Tibial nerve (tissue), 4 donors: ENCODE results near the gene PDE6D. TPM values are rescaled to one million over a fixed set of nuclear protein-coding genes. Genes with fewer than 3 reads are reported as not detected.

Experiments used
- DNase-seq, 2 donors: peaks; one replicate each; pipeline ENCODE4 v3.0.0-alpha.2; 2019; ENCODE audit warnings: low spot score in 2 of 2
- H3K27ac ChIP-seq, 4 donors: fragments of 200-600 bp; sonication (generic) in 3 of 4; one replicate each; pipeline ENCODE4 v1.5.1; 2017 to 2019; ENCODE audit warnings: mild to moderate bottlenecking in 1 of 4
- H3K27me3 ChIP-seq, 2 donors: fragments of 200-600 bp; sonication (generic) in 1 of 2; one replicate each; pipeline versions ENCODE4 v1.5.1 to v1.6.0; 2017 to 2019
- H3K36me3 ChIP-seq, 3 donors: fragments of 200-600 bp; sonication (generic); one replicate each; pipeline ENCODE4 v1.5.1; 2018 to 2019
- H3K4me1 ChIP-seq, 4 donors: fragments of 200-600 bp; sonication (generic) in 3 of 4; one replicate each; pipeline ENCODE4 v1.5.1; 2017 to 2019
- H3K4me3 ChIP-seq, 4 donors: fragments of 200-600 bp; sonication (generic) in 3 of 4; one replicate each; pipeline ENCODE4 v1.5.1; 2017 to 2019; ENCODE audit warnings: mild to moderate bottlenecking in 1 of 4, moderate library complexity in 1 of 4
- H3K9me3 ChIP-seq, 4 donors: fragments of 200-600 bp; sonication (generic) in 3 of 4; one replicate each; pipeline ENCODE4 v1.5.1; 2017 to 2019
- CTCF ChIP-seq, 5 experiments: fragments of 200-600 bp in 3 of 5; fragments of 450-650 bp in 2 of 5; sonication (generic) in 3 of 5; IDR thresholded peaks; one replicate each; pipeline ENCODE4 v1.5.1; 2016 to 2019; ENCODE audit warnings: antibody characterized with exemption in 5 of 5, mild to moderate bottlenecking in 3 of 5, moderate library complexity in 2 of 5
- EP300 ChIP-seq, 2 donors: sonication (generic); formaldehyde crosslinking; IDR thresholded peaks; one replicate each; pipeline ENCODE4 v1.6.1; 2017; ENCODE audit warnings: antibody characterized with exemption in 2 of 2, mild to moderate bottlenecking in 1 of 2
- POLR2A ChIP-seq, 2 donors: fragments of 450-650 bp; IDR thresholded peaks; one replicate each; pipeline ENCODE4 v1.6.1; 2017; ENCODE audit warnings: antibody characterized with exemption in 2 of 2, mild to moderate bottlenecking in 2 of 2, moderate library complexity in 2 of 2
- WGBS, 2 donors: methylation state at CpG; one replicate each; pipeline ENCODE4 v1.1.5; 2018; 5-methylcytosine and 5-hydroxymethylcytosine counted together
- total RNA-seq, 4 donors: library from RNA; depleted of rRNA; stranded (reverse); fragments of >200 nt; gene quantifications; one replicate each; pipeline ENCODE4 v1.1.0, GENCODE V29; 2016

Gene PDE6D
- total RNA-seq, 4 donors from 2014 or later: 18.6 to 30.8 (median 26.6) TPM

- TF ChIP-seq POLR2A (IDR thresholded peaks at IDR 0.05) (no peak), CTCF (IDR thresholded peaks at IDR 0.05) (no peak), EP300 (IDR thresholded peaks at IDR 0.05) (no peak)
- Histone ChIP-seq H3K4me1 (peaks cover 0 to 32% (median 5%) of the 10 kb centered on the region in 4 donors), H3K27me3 (no peaks in the 10 kb centered on the region), H3K4me3 (no peak overlapping the region), H3K27ac (no peak overlapping the region), H3K36me3 (no peaks in the 10 kb centered on the region), H3K9me3 (no peaks in the 10 kb centered on the region)
- no peak for DNase-seq
- WGBS, 2 donors: 85 to 87% methylated on average over 11 of the region's 11 CpGs
These were observed 94.6 kb downstream of the PDE6D start for GRCh38 chr2:231686192-231687100.

GRCh38 chr2:231685349-231686191 lies 95.5 kb downstream of the PDE6D start:
- TF ChIP-seq POLR2A (IDR thresholded peaks at IDR 0.05) (no peak), CTCF (IDR thresholded peaks at IDR 0.05) (no peak), EP300 (IDR thresholded peaks at IDR 0.05) (no peak)
- WGBS, 2 donors: 67 to 69% methylated on average over 15 to 19 of the region's 20 CpGs
- H3K36me3 ChIP-seq: no peaks in the 10 kb centered on the region
- H3K4me1 ChIP-seq: peaks cover 0 to 37% (median 9%) of the 10 kb centered on the region in 4 donors
- DNase-seq: no peak
- no peaks in the 10 kb centered on the region for H3K27me3 ChIP-seq
- H3K4me3 ChIP-seq: no peak overlapping the region
- no peaks in the 10 kb centered on the region for H3K9me3 ChIP-seq
- H3K27ac ChIP-seq: no peak overlapping the region

- Histone ChIP-seq H3K4me1 (peaks cover 0 to 46% (median 10%) of the 10 kb centered on the region in 4 donors), H3K27ac (peak overlapping the region in 1 of 4 donors; percentile 13), H3K36me3 (no peaks in the 10 kb centered on the region), H3K27me3 (no peaks in the 10 kb centered on the region), H3K9me3 (no peaks in the 10 kb centered on the region), H3K4me3 (no peak overlapping the region)
- TF ChIP-seq EP300 (IDR thresholded peaks at IDR 0.05) (no peak), CTCF (IDR thresholded peaks at IDR 0.05) (no peak), POLR2A (IDR thresholded peaks at IDR 0.05) (no peak)
- DNase-seq: no peak
- WGBS, 2 donors: 82 to 84% methylated on average over 18 to 21 of the region's 22 CpGs
These were observed 96.5 kb downstream of the PDE6D start for GRCh38 chr2:231684314-231685223.

DNA sequence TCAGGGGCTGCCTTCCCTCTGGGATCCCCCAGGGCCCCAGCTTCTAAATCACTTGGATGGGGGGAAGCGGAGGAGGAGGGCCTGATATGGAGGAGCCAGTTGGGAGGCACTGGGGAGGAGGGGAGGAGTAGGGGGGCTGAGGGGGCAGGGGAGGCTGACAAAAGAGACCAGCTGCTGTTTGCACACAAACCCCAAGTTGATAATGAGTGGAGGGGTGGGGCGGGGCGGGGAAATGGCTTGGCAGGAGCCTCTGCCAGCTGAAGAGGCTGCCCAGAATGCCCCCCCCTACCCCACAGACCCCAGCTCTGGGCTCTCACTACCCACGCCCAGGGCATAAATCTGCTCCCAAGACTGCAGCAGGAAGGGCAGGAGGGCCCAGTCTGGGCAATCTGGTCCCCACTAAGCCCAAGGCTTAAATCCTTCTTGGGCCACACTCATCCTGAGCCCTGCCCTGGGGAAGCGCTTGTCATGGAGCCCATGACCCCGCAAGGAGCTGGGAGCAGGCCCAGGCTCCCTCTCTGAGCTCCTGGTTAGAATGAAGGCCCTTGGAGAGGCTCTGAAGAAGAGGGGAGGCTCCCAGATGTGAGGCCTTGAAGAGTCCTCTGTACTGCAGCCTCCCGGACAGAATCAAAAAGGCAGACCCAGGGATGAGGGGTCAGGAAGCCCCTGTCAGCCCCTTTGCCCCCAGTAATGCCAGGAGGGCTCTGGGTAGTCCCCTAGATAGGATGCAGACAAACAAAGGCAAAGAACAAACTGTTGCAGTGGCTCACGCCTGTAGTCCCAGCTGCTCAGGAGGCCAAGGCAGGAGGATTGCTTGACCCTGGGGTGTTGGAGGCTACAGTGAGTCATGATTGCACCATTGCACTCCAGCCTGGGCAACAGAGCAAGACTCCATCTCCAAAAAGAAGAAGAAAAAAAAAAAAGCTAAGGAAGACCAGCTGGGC lies 97.5 kb downstream of the PDE6D start:
- Histone ChIP-seq H3K27ac (peak overlapping the region in 1 of 4 donors; percentile 97), H3K4me1 (peaks cover 0 to 46% (median 10%) of the 10 kb centered on the region in 4 donors), H3K36me3 (no peaks in the 10 kb centered on the region), H3K27me3 (no peaks in the 10 kb centered on the region), H3K4me3 (no peak overlapping the region), H3K9me3 (no peaks in the 10 kb centered on the region)
- TF ChIP-seq EP300 (IDR thresholded peaks at IDR 0.05) (no peak), POLR2A (IDR thresholded peaks at IDR 0.05) (no peak), CTCF (IDR thresholded peaks at IDR 0.05) (no peak)
- 77 to 95% methylated on average over 6 to 8 of the region's 8 CpGs for WGBS, 2 donors
- DNase-seq: no peak
